Stimulated activated CD4-positive, alpha-beta T cell treated with anti-CD3 and anti-CD28 coated beads, TNF-alpha, amount 100 ng/mL, for 4 hours (primary cell): ENCODE measurements around the gene TRAPPC5.

Experiments
- DNase-seq, 3 experiments: peaks; one replicate each; pipeline ENCODE4 v3.0.0-alpha.2; 2020; ENCODE audit warnings: low read depth in 3 of 3

Gene TRAPPC5

DNA sequence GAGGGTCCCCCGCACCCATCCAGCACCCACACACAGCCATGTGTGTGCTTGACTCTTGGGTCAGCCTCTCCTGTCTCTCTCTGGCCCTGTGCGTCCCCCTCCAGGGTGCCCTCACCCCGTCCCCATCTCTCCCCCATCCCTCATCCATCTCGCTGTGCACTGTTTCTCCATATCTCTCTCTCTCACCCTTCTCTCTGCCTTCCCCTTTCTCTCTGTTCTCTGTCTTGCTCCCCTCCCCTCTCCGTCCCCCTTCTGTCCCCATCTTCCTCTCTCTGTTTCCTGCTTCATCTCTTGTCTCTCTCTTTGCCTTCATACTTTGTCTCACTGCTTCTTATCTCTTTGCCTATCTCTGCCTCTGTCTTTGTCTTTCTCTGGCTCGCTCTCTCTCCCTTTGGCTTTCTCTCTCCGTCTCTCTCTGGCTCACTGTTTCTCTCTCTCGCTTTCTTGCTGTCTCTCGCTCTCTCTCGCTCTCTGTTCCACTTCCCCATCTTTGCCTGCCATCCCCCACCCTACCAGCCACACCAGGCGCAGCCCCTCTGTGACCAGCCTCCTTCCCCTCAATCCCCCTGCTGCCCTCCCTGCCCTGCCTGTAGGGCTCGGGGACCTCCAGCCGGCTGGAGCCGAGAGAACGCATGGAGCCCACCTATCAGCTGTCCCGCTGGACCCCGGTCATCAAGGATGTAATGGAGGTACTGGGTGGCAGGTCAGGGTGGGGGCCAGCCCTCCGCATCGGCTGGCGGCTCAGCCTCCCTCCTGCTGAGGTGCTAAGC, 34.8 kb upstream of the TRAPPC5 start:
- DNase-seq = no peak

DNA sequence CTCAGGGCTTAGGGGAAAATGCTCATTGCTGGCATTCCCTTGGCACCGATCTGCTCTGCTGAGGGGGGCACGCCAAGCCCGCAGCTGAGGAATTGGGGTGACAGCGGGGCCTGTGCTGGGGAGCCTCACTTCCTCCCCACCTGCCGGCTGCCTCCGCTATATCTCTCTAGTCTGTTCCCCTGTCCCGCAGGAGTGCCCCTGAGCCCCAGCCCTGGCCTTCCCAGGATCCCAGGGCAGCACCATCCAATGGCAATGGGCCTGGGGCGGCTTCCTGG, 34.3 kb upstream of the TRAPPC5 start:
- DNase-seq = no peak

DNA sequence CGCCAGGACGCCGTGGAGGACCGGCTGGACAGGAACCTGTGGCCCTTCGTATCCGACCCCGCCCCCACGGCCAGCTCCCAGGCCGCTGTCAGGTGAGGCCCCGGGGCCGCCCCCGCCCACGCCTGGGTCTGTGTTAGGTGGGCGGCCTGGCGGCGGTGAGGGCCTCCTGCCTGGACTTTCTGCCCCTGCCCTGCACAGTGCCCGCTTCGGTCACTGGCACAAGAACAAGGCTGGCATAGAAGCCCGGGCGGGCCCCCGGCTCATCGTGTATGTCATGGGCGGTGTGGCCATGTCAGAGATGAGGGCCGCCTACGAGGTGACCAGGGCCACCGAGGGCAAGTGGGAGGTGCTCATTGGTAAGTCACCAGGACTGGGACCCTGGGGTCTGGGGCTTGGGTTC, 33.5 kb upstream of the TRAPPC5 start:
- DNase-seq = no peak

DNA sequence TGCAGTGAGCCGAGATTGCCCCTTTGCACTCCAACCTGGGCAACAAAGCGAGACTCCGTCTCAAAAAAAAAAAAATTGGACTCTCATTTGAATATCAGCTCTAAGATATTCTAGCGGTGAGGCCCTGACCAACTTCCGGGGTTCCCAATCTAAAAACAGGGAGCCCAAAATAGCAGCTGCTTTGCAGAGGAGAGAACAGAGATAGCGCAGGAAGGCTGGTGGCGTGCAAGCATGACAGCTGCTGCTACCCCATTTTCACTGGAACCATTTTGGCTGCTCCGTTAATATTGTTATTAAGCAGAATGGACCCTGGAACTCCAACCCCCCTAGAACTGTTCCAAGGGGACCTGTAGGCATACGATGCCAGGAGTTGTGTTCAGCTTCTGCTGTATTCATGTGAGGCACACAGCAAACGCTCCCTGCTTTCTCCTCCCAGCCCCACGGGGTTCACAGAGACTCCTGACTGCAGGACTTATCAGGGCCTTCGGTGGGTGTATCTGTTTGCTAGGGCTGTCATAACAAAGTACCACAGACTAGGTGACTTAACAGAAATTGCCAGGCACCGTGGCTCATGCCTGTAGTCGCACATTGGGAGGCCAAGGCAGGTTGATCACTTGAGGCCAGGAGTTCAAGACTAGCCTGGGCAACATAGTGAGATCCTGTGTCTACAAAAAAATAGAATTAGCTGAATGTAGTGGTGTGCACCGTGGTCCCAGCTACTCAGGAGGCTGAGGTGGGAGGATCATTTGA, 32.2 kb upstream of the TRAPPC5 start:
- DNase-seq = no peak

DNA sequence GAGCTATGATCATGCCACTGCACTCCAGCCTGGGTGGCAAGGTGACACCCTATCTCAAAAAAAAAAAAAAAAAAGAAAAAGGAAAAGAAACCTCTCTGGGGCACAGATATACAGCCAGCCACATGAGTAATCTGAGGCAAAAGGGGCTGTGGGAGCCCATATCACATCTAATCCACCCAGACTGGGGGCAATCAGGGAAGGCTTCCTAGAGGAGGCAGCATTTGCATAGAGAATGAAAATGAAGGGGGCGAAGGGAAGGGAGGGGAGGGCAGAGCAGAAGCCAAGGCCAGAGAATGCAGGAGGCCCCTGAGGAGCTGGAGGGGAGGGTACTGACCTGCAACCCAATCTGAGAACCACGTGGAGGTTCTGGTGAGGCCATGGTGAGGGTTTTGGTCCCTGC, 30.5 kb upstream of the TRAPPC5 start:
- DNase-seq = no peak

DNA sequence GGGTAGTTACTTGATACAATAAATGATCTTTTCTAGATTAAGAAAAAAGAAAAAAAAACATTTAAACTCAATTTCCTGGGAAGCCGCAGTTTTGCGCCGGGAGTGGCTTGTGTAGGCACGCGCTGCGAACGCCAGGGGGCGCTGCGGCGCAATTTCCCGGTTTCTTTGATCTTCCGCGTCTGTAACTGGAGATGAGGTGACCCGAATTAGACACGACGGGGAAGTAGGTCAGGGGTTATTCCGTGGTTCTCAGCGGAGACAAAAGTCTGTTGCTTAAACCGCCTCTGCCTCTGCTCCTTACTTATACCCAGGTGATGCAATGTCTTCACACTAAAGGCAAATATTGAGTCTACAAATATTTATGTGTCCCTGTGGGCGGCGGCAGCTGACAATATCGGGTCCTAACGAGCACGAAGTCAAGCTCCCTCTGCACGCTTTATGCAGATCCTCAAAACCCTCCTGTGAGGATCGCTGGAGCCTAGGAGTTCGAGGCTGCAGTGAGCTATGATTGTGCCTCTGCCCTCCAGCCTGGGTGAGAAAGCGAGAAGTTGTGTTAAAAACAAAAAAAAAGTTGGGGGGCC, 28.5 kb upstream of the TRAPPC5 start:
- DNase-seq = peak; percentile 69 to 79 (median 77)

DNA sequence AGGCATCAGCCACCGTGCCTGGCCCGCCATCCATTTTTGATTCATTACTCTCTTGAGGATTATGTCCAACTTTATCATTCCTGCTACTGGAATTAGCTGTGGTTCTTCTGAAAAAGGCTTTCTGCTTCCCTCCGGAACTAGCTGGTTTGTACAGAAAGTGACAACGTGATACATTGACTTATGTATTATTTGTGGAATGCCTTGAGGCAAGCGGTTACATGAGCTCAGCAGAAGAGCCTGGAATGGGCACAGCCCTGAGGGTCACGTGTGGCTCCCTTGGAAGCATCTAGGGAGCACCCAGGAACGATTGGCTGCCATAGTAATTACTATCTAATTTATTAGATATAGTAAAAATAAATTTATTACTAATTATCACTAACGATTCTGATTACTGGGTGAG, 26.2 kb upstream of the TRAPPC5 start:
- DNase-seq = no peak

DNA sequence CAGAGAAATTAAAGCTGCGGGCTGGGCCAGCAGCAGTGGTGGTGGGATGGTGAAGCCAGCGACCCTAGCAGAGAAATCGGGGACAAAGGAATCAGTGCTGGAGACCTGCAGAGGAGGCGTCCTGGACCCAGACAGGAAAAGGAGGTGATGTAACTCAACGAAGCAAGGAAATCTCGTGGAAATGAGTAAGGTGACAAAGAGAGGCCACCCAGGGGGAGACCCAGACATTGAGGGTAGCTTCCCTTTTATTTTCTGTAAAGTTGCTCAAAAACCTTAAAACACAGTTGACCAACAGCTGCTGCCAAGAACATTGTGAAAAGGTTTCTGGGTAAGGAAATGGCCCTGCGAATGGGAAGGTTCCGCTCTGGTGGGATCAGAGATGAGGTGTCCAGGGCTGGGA, 25.1 kb upstream of the TRAPPC5 start:
- DNase-seq = no peak

DNA sequence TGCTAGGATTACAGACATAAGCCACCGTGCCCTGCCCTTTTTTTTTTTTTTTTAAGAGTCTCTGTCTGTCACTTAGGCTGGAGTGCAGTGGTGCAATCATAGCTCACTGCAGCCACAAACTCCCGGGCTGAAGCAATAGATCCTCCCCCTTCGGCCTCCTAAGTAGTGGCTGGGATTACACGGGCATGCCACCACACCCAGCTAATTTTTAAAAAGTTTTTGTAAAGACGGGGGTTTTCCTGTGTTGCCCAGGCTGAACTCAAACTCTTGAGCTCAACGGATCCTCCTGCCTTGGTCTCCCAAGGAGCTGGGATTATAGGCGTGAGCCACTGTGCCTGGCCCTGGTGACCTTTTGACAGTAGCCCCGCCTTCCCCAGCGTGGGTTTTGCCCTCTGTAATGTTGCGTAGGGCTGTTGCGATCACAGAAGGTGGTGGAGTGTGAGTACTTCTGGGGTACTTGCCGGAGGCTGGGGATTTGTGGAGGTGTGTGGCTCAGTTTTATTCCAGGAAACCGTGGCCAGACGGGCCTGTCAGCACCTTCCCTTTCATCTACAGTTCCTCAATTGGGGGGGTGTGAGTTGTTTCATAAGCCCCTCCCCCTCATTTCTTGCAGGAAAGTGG, 23.4 kb upstream of the TRAPPC5 start:
- DNase-seq = no peak

DNA sequence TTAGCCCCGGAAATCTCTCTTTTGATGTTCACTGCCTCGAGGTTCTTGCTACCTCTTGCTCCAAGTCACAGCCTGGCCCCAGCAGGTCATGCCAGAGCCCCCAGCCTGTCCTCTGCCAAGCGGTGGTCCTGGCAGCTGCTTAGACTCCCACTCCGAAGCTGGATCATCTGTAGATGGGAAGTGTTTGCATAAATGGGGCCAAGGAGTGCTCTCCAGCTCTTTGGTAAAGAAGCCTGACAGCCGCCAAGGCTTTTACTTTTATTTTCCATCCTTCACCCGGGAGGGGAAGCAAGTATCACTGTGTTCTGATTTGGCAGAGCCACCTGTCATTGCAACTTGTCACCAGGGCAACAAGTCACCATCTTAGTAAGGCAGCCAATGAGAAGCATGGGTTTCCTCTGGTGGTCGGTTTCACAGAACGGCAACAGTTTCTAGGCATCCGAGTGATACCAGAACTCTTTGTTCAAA, 22.4 kb upstream of the TRAPPC5 start:
- DNase-seq = no peak

DNA sequence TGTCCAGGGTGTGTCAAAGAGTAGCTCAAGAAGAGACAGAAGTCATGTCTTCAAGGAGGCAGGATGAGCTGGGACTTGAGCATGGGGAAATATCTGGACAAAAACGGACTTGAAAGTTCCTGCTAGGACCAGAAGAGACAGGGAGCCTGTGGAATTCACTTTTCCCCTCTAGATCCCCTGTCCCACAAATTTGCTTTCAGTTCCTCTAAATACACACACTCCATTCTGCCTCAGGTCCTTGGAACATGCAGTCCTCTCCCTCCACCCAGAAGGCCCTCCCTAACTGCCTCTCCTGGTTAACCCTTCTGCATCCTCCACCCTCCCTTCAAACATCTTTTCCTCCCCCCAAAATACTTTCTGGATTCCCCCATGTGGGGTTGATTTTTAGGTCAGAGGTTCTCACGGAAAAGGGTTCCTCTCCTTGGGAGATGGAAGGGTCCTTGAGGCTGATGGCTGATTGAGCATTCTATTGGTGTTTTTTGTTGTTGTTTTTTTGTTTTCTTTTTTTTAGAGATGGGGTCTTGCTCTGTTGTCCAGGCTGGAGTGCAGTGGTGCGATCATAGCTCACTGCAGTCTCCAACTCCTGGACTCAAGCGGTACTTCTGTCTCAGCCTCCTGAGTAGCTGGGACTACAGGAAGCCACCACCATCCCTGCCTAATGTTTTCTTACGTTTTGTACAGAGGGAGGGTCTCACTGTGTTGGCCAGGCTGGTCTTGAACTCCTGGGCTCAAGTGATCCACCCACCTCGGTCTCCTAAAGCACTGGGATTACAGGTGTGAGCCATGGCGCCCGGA, 18.7 kb upstream of the TRAPPC5 start:
- DNase-seq = no peak

DNA sequence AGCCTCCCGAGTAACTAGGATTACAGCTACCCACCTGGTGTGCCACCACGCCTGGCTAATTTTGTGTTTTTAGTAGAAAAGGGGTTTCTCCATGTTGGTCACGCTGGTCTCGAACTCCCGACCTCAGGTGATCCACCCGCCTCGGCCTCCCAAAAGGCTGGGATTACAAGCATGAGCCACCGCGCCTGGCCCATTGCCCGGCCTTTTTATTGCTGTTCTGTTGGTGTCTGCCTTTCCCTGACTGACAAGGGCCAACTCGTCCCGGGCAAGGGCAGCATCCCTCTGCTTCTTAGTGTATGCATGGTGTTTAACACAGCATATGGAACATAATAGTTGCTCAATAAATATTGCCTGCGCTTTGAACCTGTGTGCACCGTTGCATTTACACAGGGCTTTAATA, 18.0 kb upstream of the TRAPPC5 start:
- no peak for DNase-seq

DNA sequence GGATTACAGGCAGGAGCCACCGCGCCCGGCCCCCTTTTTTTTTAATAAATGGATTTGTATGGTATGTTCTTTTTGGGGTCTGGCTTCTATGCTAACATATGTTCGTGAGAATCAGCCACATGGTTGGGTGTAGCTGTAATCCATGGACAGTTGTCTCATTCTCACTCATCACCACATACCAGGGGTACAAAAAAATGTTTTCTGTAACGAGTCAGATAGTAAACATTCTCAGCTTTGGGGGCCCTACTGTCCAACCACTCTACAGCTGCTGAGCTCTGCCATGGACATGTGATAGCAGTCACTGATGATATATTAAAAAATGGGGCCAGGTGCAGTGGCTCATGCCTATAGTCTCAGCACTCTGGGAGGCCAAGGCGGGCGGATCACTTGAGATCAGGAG, 16.9 kb upstream of the TRAPPC5 start:
- no peak for DNase-seq

DNA sequence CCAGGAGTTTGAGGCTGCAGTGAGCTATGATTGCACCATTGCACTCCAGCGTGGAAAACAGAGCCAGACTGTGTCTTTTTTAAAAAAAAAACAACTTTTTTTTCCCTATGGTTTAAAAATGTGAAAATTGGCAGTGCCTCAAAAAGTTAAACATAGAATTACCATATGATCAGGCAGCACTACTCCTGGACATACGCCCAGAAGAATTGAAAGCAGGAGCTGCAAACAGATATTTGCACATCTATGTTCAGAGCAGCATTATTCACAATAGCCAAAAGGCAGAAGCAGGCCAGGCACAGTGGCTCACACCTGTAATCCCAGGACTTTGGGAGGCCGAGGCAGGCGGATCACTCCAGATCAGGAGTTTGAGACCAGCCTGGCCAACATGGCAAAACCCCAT, 15.6 kb upstream of the TRAPPC5 start:
- no peak for DNase-seq

DNA sequence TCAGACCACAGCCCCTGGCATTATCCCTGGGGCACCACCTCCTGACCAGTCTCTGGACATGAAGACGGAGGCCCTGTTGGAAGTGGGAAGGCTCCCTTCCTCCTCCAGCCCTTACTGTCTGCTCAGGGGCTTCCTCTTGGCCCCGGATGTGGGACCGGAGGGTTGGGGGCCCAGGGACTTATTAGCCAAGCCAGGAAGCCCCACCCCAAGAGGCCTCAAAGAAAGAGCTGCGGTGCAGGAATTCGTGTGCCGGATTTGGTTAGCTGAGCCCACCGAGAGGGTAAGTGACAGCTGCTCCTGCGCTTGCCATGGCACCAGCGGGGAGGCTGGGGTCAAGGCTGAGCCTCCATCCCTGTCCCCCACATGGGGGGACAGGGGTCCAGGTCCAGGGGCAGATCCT, 11.8 kb upstream of the TRAPPC5 start, which contains the start of gene RETN:
Gene RETN, plus strand, starts transcription at position 208 of the 400 bp plus-strand sequence. CDS start 278 bp downstream, outside the sequence.
- DNase-seq = no peak

DNA sequence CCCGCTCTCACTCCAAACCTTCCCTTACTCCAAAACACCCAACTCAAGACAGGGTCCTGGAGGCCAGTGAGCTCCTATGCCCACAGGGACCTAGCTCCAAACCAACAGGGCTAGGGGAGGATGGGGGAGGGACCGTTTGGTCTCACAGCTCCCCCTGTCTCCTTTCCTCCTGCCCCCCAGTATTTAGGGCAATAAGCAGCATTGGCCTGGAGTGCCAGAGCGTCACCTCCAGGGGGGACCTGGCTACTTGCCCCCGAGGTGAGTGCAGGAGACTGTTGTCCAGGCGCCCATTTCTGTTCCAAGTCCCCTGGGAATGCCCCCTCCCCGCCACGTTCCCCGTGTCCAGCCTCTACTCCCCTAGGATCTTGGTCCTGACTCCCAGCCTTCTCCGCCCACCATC, 11.0 kb upstream of the TRAPPC5 start:
- DNase-seq = no peak

DNA sequence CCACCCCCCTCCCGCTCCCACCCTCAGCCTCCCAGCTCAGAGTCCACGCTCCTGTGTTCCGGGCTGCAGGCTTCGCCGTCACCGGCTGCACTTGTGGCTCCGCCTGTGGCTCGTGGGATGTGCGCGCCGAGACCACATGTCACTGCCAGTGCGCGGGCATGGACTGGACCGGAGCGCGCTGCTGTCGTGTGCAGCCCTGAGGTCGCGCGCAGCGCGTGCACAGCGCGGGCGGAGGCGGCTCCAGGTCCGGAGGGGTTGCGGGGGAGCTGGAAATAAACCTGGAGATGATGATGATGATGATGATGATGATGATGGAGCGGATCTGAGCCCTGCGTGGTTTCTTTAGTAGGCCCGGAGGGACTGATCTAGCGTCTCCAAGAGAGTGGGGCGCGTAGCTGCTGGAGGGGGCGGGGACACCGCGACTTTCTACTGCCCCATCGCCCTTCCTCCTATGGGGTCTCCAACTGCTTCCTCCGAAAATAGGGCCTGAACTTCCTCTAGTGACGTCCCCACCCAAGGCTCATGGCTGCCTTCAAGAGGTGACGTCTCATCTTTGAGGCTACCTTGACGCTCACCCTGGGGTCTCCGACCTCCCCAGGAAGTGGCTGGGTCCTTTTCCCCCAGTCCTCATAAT, 10.4 kb upstream of the TRAPPC5 start:
- DNase-seq = no peak

DNA sequence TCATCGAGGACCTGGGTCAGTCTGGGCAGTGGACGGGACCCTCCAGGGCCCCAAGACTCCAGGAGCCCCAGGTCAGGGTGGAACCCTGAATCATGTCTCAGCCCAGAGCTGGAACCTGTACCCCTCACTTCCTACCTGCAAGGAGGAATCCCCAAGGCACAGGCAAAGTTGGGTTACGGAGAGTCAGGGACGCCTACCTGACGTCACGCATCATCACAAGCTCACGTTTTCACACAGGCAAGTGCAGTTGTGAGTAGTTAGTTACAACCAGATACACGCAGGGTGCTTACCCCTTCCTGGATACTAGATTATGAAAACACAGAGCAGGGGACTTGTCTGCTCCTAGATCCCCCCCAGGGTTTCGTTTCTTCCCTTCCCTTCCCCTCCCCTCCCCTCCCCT, 9.8 kb upstream of the TRAPPC5 start:
- no peak for DNase-seq

DNA sequence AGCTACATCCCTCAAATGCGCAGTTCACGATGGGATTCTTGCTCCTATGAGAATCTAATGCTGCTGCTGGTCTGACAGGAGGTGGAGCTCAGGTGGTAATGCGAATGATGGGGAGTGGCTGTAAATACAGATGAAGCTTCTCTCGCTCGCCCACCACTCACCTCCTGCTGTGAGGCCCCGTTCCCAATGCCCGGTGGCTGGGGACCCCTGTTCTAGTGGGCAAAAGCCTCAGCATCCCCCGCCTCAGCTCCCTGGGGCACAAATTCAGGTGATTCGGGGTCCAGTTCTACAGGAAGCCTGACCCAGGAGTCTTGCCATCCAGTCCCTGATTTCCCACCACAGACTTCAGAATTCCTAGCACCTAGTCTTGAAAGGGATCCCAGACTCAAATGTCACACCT, 8.1 kb upstream of the TRAPPC5 start:
- no peak for DNase-seq

DNA sequence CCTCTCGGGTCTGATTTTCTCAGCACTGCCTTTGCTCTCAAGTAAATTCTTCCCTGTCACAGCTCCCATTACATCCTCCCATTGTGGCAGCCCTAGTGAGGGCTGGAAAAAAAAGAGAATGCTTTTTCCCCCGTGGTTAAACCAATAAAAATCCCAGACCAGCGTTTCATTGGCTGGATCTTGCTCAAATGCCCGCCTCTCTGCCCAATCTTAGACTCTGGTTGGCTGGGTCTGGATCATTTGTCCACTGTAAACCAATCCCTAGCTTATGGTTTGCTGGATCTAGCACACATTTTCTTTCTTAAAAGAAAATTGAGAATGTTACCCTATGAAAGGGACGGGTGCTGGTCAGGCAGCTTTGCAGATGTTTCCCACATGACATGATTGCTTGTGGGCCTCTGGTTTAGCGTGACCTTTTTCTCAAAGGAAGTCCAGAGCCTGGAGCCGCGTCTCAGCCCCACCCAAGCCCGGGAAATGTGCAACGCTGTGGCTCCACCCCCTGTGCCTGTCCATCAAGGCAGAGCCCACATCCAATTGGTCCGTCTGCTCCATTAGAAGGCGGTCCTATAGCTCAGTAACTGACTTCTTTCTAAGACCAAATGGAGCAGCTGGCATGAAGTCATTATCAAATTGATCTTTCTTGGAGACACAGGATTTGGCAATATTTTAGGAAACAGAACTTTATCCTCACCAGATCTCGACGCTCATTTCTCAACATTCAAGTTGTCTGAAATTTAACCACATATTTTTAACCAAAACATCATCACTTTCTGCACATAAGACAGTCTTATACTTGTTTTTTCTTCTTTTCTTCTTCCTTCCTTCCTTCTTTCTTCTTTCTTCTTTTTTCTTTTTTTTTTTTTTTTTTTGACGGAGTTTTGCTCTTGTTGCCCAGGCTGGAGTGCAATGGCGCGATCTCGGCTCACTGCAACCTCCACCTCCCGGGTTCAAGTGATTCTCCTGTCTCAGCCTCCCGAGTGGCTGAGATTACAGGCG, 6.3 kb upstream of the TRAPPC5 start:
- no peak for DNase-seq
